HepG2 (cell line): Measurements from ENCODE around the gene RFTN1. TPM values are rescaled to one million over a fixed set of nuclear protein-coding genes. Genes with fewer than 3 reads are reported as not detected.
A peak's percentile ranks its signal among the peaks of the same experiment; 100 is the strongest.

Source experiments
- KDM2A ChIP-seq: sonication (generic); formaldehyde crosslinking; IDR thresholded peaks from 2 replicates; pipeline ENCODE4 v1.4.0; 2020; ENCODE audit warnings: low read depth, missing genetic modification reagents, borderline replicate concordance
- NFYC ChIP-seq: IDR thresholded peaks from 2 replicates; pipeline ENCODE4 v1.6.1; 2016; ENCODE audit warnings: missing genetic modification reagents, missing compliant biosample characterization
- ZNF224 ChIP-seq: sonication (generic); formaldehyde crosslinking; IDR thresholded peaks from 2 replicates; pipeline ENCODE4 v1.5.0; 2020; ENCODE audit warnings: mild to moderate bottlenecking, missing genetic modification reagents
- ZNF256 ChIP-seq: sonication (generic); formaldehyde crosslinking; conservative IDR thresholded peaks from 2 replicates; pipeline ENCODE4 v1.4.0; 2020; ENCODE audit warnings: missing genetic modification reagents
- ZNF564 ChIP-seq: sonication (generic); formaldehyde crosslinking; IDR thresholded peaks from 2 replicates; pipeline ENCODE4 v1.8.1; 2023; ENCODE audit warnings: mild to moderate bottlenecking, missing genetic modification reagents
- polyA plus RNA-seq, 8 experiments: library from polyadenylated mRNA; depleted of rRNA in 3 of 8; stranded (reverse) in 7 of 8; unstranded in 1 of 8; fragments of >200 nt; fragmentation: Illumina TruSeq in 4 of 8; extraction: Trizol in 4 of 8; gene quantifications; 2 replicates each; pipeline versions ENCODE4 v1.2.1 to v1.2.3, GENCODE V29; 2011 to 2016; ENCODE audit warnings: low read depth in 4 of 8, missing spikeins in 1 of 8, mixed read lengths in 1 of 8; ENCODE audit not compliant: insufficient read depth in 1 of 8
- total RNA-seq, 5 experiments: library from RNA; depleted of rRNA; stranded (reverse); fragments of >200 nt; fragmentation: Illumina TruSeq; extraction: Trizol; gene quantifications; 2 replicates each; pipeline ENCODE4 v1.2.3, GENCODE V29; 2016; ENCODE audit warnings: low read depth in 1 of 5
- TF ChIP-seq, protein P1 (sequence below): sonication (generic); formaldehyde crosslinking; IDR thresholded peaks from 2 replicates; pipeline ENCODE4 v1.5.1; 2020; ENCODE audit warnings: mild to moderate bottlenecking, missing genetic modification reagents, moderate library complexity
- TF ChIP-seq, protein P2 (sequence below): sonication (generic); formaldehyde crosslinking; IDR thresholded peaks from 2 replicates; pipeline ENCODE4 v1.8.1; 2023; ENCODE audit warnings: mild to moderate bottlenecking, missing genetic modification reagents
- TF ChIP-seq, protein P3 (sequence below): sonication (generic); formaldehyde crosslinking; IDR thresholded peaks from 2 replicates; pipeline ENCODE4 v1.4.0; 2020; ENCODE audit warnings: missing genetic modification reagents
- TF ChIP-seq, protein P4 (sequence below): sonication (generic); formaldehyde crosslinking; IDR thresholded peaks from 2 replicates; pipeline ENCODE4 v1.8.1; 2022; ENCODE audit warnings: mild to moderate bottlenecking, missing genetic modification reagents

Gene RFTN1
- total and polyA plus RNA-seq, 2 of the 13 experiments (the other 11 are each of a cell fraction or from before 2014, with no cell fraction given) = not detected

DNA sequence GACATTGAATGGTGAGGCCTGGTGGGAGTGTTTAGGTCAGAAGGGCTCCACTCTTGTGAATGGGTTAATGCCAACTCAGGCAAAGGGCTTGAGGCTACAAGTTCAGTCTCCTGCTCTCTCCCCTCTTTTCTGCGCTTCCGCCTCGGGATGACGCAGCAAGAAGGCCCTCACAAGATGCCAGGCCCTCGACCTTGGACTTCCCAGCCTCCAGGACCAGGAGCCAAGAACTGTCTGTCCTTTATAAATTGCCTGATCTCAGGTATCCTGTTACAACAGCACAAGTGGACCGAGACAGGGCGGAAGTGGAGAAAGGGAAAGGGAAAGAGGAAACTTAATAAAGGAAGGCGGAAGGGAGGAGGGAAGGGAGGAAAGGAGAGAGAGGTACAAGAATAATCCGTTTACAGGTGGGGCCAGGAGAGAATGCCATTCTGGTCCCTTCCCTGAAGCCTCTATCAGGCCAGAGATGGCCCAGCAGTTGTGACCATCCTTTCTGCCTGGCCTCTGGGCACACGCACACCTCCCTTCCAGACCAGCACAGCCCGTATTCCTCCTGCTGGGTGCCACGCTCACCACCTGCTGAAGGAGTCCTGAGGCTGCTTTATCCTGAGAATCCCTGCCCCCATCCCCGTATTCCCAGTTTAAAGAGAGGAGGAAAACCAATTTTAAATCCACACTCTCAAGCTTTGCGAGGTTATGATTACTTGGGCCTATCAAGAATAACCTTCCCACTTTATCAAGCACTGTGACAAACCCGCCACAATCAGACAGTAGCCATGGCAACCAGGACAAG, 184.3 kb downstream of the RFTN1 start (continued):
- TF ChIP-seq, protein P1, sequence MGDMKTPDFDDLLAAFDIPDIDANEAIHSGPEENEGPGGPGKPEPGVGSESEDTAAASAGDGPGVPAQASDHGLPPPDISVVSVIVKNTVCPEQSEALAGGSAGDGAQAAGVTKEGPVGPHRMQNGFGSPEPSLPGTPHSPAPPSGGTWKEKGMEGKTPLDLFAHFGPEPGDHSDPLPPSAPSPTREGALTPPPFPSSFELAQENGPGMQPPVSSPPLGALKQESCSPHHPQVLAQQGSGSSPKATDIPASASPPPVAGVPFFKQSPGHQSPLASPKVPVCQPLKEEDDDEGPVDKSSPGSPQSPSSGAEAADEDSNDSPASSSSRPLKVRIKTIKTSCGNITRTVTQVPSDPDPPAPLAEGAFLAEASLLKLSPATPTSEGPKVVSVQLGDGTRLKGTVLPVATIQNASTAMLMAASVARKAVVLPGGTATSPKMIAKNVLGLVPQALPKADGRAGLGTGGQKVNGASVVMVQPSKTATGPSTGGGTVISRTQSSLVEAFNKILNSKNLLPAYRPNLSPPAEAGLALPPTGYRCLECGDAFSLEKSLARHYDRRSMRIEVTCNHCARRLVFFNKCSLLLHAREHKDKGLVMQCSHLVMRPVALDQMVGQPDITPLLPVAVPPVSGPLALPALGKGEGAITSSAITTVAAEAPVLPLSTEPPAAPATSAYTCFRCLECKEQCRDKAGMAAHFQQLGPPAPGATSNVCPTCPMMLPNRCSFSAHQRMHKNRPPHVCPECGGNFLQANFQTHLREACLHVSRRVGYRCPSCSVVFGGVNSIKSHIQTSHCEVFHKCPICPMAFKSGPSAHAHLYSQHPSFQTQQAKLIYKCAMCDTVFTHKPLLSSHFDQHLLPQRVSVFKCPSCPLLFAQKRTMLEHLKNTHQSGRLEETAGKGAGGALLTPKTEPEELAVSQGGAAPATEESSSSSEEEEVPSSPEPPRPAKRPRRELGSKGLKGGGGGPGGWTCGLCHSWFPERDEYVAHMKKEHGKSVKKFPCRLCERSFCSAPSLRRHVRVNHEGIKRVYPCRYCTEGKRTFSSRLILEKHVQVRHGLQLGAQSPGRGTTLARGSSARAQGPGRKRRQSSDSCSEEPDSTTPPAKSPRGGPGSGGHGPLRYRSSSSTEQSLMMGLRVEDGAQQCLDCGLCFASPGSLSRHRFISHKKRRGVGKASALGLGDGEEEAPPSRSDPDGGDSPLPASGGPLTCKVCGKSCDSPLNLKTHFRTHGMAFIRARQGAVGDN (CRISPR knock-in tag) = peak; percentile 31; the same call in 1 of the 2 replicates
- TF ChIP-seq ZNF256 (CRISPR knock-in tag) (no peak), KDM2A (no peak), NFYC (CRISPR knock-in tag) (no peak), ZNF564 (CRISPR knock-in tag) (peak; percentile 78; the same call in 1 of the 2 replicates), ZNF224 (CRISPR knock-in tag) (no peak)
- TF ChIP-seq, protein P2, sequence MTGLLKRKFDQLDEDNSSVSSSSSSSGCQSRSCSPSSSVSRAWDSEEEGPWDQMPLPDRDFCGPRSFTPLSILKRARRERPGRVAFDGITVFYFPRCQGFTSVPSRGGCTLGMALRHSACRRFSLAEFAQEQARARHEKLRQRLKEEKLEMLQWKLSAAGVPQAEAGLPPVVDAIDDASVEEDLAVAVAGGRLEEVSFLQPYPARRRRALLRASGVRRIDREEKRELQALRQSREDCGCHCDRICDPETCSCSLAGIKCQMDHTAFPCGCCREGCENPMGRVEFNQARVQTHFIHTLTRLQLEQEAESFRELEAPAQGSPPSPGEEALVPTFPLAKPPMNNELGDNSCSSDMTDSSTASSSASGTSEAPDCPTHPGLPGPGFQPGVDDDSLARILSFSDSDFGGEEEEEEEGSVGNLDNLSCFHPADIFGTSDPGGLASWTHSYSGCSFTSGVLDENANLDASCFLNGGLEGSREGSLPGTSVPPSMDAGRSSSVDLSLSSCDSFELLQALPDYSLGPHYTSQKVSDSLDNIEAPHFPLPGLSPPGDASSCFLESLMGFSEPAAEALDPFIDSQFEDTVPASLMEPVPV (CRISPR knock-in tag) = no peak
- TF ChIP-seq, protein P3, sequence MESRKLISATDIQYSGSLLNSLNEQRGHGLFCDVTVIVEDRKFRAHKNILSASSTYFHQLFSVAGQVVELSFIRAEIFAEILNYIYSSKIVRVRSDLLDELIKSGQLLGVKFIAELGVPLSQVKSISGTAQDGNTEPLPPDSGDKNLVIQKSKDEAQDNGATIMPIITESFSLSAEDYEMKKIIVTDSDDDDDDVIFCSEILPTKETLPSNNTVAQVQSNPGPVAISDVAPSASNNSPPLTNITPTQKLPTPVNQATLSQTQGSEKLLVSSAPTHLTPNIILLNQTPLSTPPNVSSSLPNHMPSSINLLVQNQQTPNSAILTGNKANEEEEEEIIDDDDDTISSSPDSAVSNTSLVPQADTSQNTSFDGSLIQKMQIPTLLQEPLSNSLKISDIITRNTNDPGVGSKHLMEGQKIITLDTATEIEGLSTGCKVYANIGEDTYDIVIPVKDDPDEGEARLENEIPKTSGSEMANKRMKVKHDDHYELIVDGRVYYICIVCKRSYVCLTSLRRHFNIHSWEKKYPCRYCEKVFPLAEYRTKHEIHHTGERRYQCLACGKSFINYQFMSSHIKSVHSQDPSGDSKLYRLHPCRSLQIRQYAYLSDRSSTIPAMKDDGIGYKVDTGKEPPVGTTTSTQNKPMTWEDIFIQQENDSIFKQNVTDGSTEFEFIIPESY (CRISPR knock-in tag) = 0 out of 2 replicates have a peak, but pooled peaks have one; percentile 24
- TF ChIP-seq, protein P4, sequence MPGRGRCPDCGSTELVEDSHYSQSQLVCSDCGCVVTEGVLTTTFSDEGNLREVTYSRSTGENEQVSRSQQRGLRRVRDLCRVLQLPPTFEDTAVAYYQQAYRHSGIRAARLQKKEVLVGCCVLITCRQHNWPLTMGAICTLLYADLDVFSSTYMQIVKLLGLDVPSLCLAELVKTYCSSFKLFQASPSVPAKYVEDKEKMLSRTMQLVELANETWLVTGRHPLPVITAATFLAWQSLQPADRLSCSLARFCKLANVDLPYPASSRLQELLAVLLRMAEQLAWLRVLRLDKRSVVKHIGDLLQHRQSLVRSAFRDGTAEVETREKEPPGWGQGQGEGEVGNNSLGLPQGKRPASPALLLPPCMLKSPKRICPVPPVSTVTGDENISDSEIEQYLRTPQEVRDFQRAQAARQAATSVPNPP (CRISPR knock-in tag) = no peak
